Rectal smooth muscle tissue (tissue), 1 donor: ENCODE measurements around the gene CDHR2.
A peak's percentile ranks its signal among the peaks of the same experiment; 100 is the strongest.

Experiments used
- H3K27ac ChIP-seq: one replicate; pipeline ENCODE4 v1.7.0; 2013; ENCODE audit warnings: low read depth, low read length, inconsistent platforms
- H3K27me3 ChIP-seq: one replicate; pipeline ENCODE4 v1.7.0; 2013; ENCODE audit warnings: low read length; ENCODE audit not compliant: control insufficient read depth, insufficient read depth
- H3K36me3 ChIP-seq: one replicate; pipeline ENCODE4 v1.7.0; 2013; ENCODE audit warnings: low read length; ENCODE audit not compliant: control insufficient read depth, insufficient read depth
- H3K4me1 ChIP-seq: one replicate; pipeline ENCODE4 v1.7.0; 2013; ENCODE audit warnings: low read length; ENCODE audit not compliant: control insufficient read depth, insufficient read depth
- H3K4me3 ChIP-seq: one replicate; pipeline ENCODE4 v1.7.0; 2013; ENCODE audit warnings: low read length
- H3K9ac ChIP-seq: one replicate; pipeline ENCODE4 v1.7.0; 2013; ENCODE audit warnings: low read length

The CDHR2 gene, protein sequence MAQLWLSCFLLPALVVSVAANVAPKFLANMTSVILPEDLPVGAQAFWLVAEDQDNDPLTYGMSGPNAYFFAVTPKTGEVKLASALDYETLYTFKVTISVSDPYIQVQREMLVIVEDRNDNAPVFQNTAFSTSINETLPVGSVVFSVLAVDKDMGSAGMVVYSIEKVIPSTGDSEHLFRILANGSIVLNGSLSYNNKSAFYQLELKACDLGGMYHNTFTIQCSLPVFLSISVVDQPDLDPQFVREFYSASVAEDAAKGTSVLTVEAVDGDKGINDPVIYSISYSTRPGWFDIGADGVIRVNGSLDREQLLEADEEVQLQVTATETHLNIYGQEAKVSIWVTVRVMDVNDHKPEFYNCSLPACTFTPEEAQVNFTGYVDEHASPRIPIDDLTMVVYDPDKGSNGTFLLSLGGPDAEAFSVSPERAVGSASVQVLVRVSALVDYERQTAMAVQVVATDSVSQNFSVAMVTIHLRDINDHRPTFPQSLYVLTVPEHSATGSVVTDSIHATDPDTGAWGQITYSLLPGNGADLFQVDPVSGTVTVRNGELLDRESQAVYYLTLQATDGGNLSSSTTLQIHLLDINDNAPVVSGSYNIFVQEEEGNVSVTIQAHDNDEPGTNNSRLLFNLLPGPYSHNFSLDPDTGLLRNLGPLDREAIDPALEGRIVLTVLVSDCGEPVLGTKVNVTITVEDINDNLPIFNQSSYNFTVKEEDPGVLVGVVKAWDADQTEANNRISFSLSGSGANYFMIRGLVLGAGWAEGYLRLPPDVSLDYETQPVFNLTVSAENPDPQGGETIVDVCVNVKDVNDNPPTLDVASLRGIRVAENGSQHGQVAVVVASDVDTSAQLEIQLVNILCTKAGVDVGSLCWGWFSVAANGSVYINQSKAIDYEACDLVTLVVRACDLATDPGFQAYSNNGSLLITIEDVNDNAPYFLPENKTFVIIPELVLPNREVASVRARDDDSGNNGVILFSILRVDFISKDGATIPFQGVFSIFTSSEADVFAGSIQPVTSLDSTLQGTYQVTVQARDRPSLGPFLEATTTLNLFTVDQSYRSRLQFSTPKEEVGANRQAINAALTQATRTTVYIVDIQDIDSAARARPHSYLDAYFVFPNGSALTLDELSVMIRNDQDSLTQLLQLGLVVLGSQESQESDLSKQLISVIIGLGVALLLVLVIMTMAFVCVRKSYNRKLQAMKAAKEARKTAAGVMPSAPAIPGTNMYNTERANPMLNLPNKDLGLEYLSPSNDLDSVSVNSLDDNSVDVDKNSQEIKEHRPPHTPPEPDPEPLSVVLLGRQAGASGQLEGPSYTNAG (N-terminal part only)

DNA sequence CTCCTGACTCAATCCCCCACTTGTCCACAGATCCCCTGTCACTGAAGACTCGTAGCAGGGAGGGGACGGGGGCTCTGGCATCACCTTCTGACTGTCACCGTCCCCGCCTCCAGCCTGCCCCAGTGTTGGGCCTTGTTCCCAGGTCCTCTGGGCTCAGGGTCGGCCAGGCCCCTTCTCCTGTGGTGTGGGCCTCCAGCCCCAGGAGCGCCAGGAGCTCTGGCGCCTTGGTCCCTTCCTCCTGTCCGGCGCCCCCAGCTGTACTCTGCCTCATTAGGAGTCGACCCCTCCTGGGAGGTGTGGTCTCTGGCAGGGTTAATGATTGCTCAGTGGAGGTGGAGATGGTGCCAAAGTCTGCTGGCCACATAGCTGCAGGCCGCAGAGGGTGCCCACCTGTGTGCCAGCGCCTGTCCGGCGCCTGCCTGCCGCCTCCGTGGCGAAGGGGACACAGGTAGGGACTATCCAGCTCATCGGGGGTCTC, at the start of gene CDHR2:
Gene CDHR2 (plus strand): TSS at position 376 of the 478 bp plus-strand sequence. CDS start 16,011 bp downstream, outside the sequence.
- H3K27me3 ChIP-seq = no peaks in the 10 kb centered on the region
- H3K36me3 ChIP-seq = no peaks in the 10 kb centered on the region
- H3K9ac ChIP-seq = no peak within 1 kb of the TSS
- H3K27ac ChIP-seq = peak within 1 kb of the TSS; percentile 56
- no peaks in the 10 kb centered on the region for H3K4me1 ChIP-seq
- H3K4me3 ChIP-seq = peak within 1 kb of the TSS; percentile 14

DNA sequence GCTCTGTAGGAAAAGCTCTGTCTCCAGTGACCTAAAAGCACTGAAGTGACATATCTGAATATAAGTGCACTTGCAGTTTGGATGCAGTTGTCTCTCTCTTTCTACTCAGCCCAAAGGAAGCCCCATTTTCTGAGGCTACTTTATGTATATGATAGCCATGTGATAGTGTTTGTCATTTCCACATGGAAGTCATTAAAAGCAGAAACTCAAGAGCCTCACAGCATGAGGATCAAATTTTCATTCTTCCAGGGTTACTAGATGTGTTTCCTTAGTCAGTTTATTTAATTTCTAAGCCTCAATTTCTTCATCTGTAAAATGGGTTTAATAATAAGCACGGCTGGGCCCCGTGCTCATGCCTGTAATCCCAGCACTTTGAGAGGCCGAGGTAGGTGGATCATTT, 48.6 kb upstream of the CDHR2 start:
- Histone ChIP-seq H3K4me3 (no peak overlapping the region), H3K27ac (no peak overlapping the region), H3K9ac (no peak overlapping the region), H3K27me3 (no peaks in the 10 kb centered on the region), H3K4me1 (no peaks in the 10 kb centered on the region), H3K36me3 (peaks cover 28% of the 10 kb centered on the region)

DNA sequence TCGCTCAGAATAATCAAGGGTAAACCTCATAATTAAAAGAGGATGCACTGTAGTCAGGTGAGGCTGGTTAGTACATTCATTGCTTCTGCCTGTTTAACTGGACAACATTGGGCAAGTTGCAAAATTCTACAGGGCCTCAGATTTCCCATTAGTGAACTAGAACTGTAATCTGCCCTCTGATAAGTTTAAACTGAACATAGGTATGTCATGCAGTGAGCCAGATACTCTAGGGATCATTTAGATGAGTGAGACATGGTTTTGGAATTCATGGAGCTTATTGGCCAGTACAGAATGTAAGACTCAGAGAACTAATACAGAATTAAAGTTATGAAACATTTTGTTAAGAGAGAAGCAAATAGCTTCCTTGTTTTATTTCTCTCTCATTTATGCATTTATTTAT, 47.8 kb upstream of the CDHR2 start:
- Histone ChIP-seq H3K9ac (no peak overlapping the region), H3K4me1 (no peaks in the 10 kb centered on the region), H3K27me3 (no peaks in the 10 kb centered on the region), H3K36me3 (peaks cover 25% of the 10 kb centered on the region), H3K4me3 (no peak overlapping the region), H3K27ac (no peak overlapping the region)

DNA sequence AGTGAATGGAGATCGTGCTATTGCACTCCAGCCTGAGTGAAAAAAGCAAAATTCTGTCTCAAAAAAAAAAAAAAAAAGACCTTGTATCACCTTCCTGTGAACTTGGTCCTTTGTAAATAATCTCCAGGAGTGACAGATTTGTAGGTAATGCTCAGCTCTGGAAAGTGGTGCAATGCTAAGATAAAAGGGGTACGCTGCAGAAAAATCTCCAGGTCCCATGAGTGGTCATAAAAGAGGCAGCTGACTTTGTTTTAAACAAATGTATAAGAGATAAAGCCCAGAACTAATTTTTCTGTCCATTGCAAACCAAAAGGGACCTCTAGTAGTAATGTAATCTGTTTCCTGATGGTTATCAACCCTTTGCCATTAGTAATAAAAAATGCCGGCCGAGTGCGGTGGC, 45.6 kb upstream of the CDHR2 start:
- Histone ChIP-seq H3K9ac (no peak overlapping the region), H3K4me1 (no peaks in the 10 kb centered on the region), H3K27me3 (no peaks in the 10 kb centered on the region), H3K4me3 (no peak overlapping the region), H3K36me3 (peaks cover 25% of the 10 kb centered on the region), H3K27ac (no peak overlapping the region)

DNA sequence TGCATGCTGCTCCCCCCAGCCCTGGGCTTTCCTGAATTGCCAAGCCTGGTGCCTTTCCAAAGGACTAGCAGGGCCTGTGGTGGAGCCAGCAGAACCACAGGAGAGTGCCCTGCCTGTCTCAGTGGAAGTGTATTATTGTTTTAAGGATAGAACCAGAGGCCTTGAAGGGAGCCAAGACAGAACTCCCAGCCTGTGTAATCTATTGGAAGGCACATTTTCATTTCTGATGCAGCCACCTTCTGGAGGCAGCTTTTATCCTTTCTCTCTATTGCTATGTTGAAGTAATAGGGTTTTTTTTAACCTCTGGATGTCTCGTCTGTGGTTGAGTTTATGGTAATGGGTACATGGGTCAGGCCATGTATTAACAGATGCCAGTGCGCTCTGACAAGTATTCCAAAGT, 41.2 kb upstream of the CDHR2 start:
- Histone ChIP-seq H3K27ac (no peak overlapping the region), H3K36me3 (peaks cover 8% of the 10 kb centered on the region), H3K9ac (no peak overlapping the region), H3K27me3 (no peaks in the 10 kb centered on the region), H3K4me3 (no peak overlapping the region), H3K4me1 (no peaks in the 10 kb centered on the region)

DNA sequence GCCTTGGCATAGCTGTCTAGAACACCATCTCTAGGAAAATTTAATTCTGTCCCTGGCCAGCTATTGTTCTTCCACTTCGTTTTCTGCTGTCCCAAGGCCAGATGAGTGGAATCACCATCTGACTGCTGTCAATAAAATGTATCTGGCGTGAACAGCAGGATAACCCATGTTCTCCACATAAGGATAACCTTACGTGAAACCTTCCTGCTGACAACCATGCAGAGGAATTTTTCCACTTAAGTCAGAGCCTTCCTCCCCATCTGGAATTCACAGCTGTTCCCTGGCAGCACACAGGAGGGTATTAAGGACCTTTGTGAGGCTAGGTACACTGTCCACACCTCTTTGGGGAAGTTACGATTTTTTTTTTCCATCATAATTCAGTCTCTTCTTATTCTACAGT, 40.5 kb upstream of the CDHR2 start:
- Histone ChIP-seq H3K4me1 (no peaks in the 10 kb centered on the region), H3K36me3 (peaks cover 8% of the 10 kb centered on the region), H3K27ac (no peak overlapping the region), H3K27me3 (no peaks in the 10 kb centered on the region), H3K9ac (no peak overlapping the region), H3K4me3 (no peak overlapping the region)

DNA sequence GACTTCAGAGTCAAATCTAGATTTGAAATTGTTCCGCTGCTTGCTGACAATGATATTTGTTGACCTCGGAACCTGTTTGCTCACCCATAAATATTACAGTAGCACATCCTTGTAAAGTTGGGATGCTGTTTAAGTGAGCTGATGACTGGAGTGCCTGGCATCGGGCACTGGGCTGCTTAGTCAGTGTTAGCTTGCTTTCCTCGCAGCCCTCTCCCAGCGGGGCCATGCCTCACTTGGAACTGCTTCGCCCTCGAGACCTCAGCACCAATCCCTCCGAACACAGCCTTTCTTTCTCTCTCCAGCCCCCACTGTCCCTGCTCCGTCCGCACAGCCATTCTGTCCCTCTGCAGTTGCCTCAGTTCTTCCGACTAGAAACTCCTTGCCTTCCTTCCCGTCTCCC, 35.4 kb upstream of the CDHR2 start:
- Histone ChIP-seq H3K27ac (no peak overlapping the region), H3K9ac (no peak overlapping the region), H3K4me3 (no peak overlapping the region), H3K36me3 (no peaks in the 10 kb centered on the region), H3K4me1 (no peaks in the 10 kb centered on the region), H3K27me3 (no peaks in the 10 kb centered on the region)

DNA sequence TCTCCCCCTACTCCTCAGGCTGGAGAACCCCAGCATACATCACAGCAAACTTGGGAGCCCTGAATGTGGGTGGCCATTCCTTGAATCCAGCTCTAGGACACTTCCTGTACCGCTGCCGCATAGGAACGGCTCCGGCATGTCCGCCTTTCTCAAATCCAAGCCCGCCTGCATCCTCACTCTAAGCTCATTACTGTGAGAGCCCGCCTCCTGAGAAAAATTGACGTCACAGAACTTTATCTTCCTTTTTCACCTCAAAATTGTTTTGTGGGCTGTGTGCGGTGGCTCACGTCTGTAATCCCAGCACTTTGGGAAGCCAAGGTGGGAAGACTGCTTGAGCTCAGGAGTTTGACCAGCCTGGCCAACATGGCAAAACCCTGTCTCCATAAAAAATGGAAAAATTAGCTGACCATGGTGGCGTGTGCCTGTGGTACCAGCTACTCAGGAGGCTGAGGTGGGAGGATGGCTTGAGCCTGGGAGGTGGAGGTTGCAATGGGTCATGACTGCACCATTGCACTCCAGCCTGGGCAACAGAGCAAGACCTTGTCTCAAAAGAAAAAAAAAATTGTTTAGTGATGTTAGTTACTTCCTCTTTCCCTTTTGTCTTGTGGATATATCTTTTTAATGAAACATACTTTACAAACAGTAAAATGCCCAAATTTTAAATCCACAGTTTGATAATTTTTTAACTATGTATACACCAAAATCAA, 34.7 kb upstream of the CDHR2 start:
- Histone ChIP-seq H3K27me3 (no peaks in the 10 kb centered on the region), H3K27ac (no peak overlapping the region), H3K36me3 (no peaks in the 10 kb centered on the region)

DNA sequence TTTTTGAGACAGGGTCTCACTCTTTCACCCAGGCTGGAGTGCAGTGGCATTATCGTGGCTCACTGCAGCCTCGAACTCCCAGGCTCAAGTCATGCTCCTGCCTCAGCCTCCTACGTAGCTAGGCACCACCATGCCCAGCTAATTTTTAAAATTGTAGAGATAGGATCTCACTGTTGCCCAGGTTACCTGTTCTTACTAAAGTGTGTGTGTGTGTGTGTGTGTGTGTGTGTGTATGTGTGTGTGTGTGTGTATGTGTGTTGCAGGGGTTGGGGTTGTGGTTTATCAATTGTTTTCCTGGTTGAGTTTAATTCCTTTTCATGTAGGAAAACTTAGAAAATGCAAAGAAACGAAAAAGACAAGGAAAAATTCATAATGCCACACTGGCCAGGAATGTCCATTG, 33.7 kb upstream of the CDHR2 start:
- no peak overlapping the region for H3K27ac ChIP-seq
- no peak overlapping the region for H3K9ac ChIP-seq
- H3K27me3 ChIP-seq = no peaks in the 10 kb centered on the region
- H3K36me3 ChIP-seq = no peaks in the 10 kb centered on the region
- H3K4me1 ChIP-seq = no peaks in the 10 kb centered on the region
- H3K4me3 ChIP-seq = no peak overlapping the region

More for the DNA sequence above, 34.7 kb upstream of the CDHR2 start:
- Histone ChIP-seq H3K4me1 (no peaks in the 10 kb centered on the region), H3K9ac (no peak overlapping the region), H3K4me3 (no peak overlapping the region)

DNA sequence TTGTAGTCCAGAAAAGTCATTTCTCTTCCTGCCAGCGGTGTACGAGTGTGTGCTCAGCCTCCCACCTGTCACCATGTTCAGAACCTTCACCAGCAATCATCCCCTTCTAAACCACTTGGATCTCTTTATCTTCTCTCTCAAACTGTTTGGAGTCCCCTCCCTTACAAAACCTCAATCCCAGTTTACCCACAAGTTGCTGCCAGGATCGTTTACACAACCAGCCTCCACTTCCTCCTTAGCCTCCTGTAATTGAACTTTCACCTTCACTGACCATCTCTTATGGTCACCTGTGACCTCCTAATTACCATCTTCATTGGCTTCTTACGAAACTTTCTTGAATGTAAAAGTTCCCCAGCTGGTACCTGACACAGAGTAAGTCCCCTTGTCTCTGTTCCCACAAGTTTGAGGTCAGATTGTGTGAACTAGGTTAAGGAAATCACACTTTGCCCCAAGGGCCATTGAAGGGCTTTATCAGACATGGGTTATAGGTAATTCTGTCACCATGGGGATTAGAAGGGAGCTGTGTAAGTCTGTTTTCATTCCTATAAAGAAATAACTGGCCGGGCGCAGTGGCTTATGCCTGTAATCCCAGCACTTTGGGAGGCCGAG, 32.0 kb upstream of the CDHR2 start:
- Histone ChIP-seq H3K36me3 (no peaks in the 10 kb centered on the region), H3K27me3 (no peaks in the 10 kb centered on the region), H3K4me1 (no peaks in the 10 kb centered on the region), H3K27ac (no peak overlapping the region), H3K9ac (no peak overlapping the region), H3K4me3 (no peak overlapping the region)
